Choroid plexus epithelial cell (primary cell): ENCODE measurements around the gene SYNGR1.
A peak's percentile ranks its signal among the peaks of the same experiment; 100 is the strongest.

Source experiments
- DNase-seq: peaks from one replicate; pipeline ENCODE4 v3.0.0-alpha.2; 2010; ENCODE audit warnings: low read depth
- H3K4me3 ChIP-seq: 2 replicates; pipeline ENCODE4 v1.5.1; 2011; ENCODE audit warnings: low read depth, mild to moderate bottlenecking, control low read depth, low read length, moderate library complexity
- CTCF ChIP-seq: conservative IDR thresholded peaks from 2 replicates; pipeline ENCODE4 v1.5.1; 2011; ENCODE audit warnings: low read depth, mild to moderate bottlenecking, control low read depth, inconsistent platforms, low read length, moderate library complexity

SYNGR1 gene

GRCh38 chr22:39395936-39396796, 46.4 kb downstream of the SYNGR1 start:
- DNase-seq = peak; percentile 26
- no peak for TF ChIP-seq CTCF
- H3K4me3 ChIP-seq = no peak overlapping the region

- H3K4me3 ChIP-seq = no peak overlapping the region
- no peak for DNase-seq
- TF ChIP-seq CTCF = no peak
These were observed 47.0 kb downstream of the SYNGR1 start for GRCh38 chr22:39396797-39397195.

- TF ChIP-seq CTCF = no peak
- no peak overlapping the region for H3K4me3 ChIP-seq
- DNase-seq = no peak
These were observed 51.5 kb downstream of the SYNGR1 start for GRCh38 chr22:39401301-39401631.

GRCh38 chr22:39405346-39406085, 55.7 kb downstream of the SYNGR1 start:
- DNase-seq = peak; percentile 82
- TF ChIP-seq CTCF = peak; percentile 52
- peak overlapping the region; percentile 26 for H3K4me3 ChIP-seq

GRCh38 chr22:39408173-39408572, 58.4 kb downstream of the SYNGR1 start:
- no peak overlapping the region for H3K4me3 ChIP-seq
- no peak for DNase-seq
- TF ChIP-seq CTCF = no peak

- TF ChIP-seq CTCF = no peak
- H3K4me3 ChIP-seq = no peak overlapping the region
- DNase-seq = no peak
These were observed 59.0 kb downstream of the SYNGR1 start for GRCh38 chr22:39408807-39409206.
